ENCODE data around the gene HADHA. TPM values are rescaled to one million over a fixed set of nuclear protein-coding genes. Genes with fewer than 3 reads are reported as not detected.

The HADHA gene
- total RNA-seq, 2 experiments from 2014 or later: 126 to 150 TPM

DNA sequence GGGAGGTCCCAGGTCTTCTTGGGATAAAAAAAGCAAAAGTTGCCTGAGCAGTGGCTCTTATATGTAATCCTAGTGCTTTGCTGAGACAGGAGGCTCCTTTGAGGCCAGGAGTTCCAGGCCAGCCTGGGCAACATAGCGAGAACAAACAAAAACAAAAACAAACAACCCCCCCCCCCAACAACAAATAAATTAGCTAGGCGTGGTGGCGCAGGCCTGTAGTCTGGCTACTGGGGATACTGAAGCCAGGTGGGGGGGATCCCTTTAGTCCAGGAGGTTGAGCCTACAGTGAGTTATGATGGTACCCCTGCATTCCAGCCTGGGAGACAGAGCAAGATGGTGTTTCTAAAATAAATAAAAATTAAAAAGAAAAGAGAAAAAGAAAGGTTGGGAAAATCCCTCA is 66.2 kb downstream of the HADHA start:
- H3K36me3 ChIP-seq (ENCODE audit: insufficient read depth, low read length): no peaks in the 10 kb centered on the region
- POLR2A ChIA-PET: interaction anchor here (0.6 to 1.2 kb wide), 4 partner anchors 34 to 492 kb away, joined by 4 to 7 read pairs (median 4); partner anchors contain the start of gene RAB10
- H3K79me2 ChIP-seq (ENCODE audit: insufficient read depth, low read depth, low read length): no peaks in the 10 kb centered on the region
- no peak overlapping the region for H2AFZ ChIP-seq (ENCODE audit: low read length)
- no peaks in the 10 kb centered on the region for H3K4me1 ChIP-seq (ENCODE audit: insufficient read depth, low read length, poor library complexity, severe bottlenecking)
- no peaks in the 10 kb centered on the region for H3K9me3 ChIP-seq (ENCODE audit: low read length)
- intact Hi-C loops (cut with micrococcal nuclease; ENCODE audit: unreplicated experiment): no loop called here
- no peak for TF ChIP-seq EZH2phosphoT487 (IDR thresholded peaks at IDR 0.05; ENCODE audit: borderline replicate concordance, low read depth, low read length)
- TF ChIP-seq, protein P1, sequence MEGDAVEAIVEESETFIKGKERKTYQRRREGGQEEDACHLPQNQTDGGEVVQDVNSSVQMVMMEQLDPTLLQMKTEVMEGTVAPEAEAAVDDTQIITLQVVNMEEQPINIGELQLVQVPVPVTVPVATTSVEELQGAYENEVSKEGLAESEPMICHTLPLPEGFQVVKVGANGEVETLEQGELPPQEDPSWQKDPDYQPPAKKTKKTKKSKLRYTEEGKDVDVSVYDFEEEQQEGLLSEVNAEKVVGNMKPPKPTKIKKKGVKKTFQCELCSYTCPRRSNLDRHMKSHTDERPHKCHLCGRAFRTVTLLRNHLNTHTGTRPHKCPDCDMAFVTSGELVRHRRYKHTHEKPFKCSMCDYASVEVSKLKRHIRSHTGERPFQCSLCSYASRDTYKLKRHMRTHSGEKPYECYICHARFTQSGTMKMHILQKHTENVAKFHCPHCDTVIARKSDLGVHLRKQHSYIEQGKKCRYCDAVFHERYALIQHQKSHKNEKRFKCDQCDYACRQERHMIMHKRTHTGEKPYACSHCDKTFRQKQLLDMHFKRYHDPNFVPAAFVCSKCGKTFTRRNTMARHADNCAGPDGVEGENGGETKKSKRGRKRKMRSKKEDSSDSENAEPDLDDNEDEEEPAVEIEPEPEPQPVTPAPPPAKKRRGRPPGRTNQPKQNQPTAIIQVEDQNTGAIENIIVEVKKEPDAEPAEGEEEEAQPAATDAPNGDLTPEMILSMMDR (conservative IDR thresholded peaks at IDR 0.05; ENCODE audit: low read length): no peak
- CTCF ChIA-PET (ENCODE audit: unreplicated experiment): no interaction called here
- no peak for DNase-seq (ENCODE audit: low spot score)
- H4K20me1 ChIP-seq (ENCODE audit: insufficient read depth, low read length): no peaks in the 10 kb centered on the region
- no peak overlapping the region for H3K4me2 ChIP-seq (ENCODE audit: low read length)
- no TSS peak for BruUV-seq (replicated peaks)
- H3K4me3 ChIP-seq (ENCODE audit: low read depth, low read length, poor library complexity, severe bottlenecking): no peak overlapping the region
- H3K9me2 ChIP-seq (ENCODE audit: insufficient read depth, low read length): no peaks in the 10 kb centered on the region
- H3K27ac ChIP-seq (ENCODE audit: low read depth, low read length, poor library complexity, severe bottlenecking): no peak overlapping the region

DNA sequence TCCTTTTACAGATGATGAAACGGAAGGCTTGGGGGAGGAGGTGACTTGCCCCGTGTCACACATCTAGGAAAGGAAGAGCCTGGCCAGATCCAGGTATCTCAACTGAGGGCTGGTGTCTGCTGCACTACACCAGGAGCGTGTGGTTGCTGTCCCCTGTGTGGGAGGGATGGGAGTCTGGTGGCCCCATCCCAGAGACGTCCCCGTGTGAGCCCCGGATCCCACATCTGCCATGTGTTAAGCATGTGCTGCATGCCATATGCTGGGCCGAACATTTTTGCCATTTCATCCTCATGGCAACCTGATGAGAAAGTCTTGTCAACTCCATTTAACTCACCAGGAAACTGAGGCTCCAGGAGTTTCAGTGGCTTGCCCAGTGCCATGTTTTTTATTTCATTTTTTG is 67.3 kb downstream of the HADHA start:
- DNase-seq (ENCODE audit: low spot score): no peak
- BruUV-seq (replicated peaks): no TSS peak
- ChIA-PET CTCF (ENCODE audit: unreplicated experiment) (no interaction called here), POLR2A (no interaction called here)
- TF ChIP-seq, protein P1 (conservative IDR thresholded peaks at IDR 0.05; ENCODE audit: low read length): no peak
- no peaks in the 10 kb centered on the region for H3K36me3 ChIP-seq (ENCODE audit: insufficient read depth, low read length)
- no peaks in the 10 kb centered on the region for H3K79me2 ChIP-seq (ENCODE audit: insufficient read depth, low read depth, low read length)
- no peak overlapping the region for H3K4me2 ChIP-seq (ENCODE audit: low read length)
- no peak overlapping the region for H2AFZ ChIP-seq (ENCODE audit: low read length)
- no peak overlapping the region for H3K27ac ChIP-seq (ENCODE audit: low read depth, low read length, poor library complexity, severe bottlenecking)
- intact Hi-C loops (cut with micrococcal nuclease; ENCODE audit: unreplicated experiment): no loop called here
- no peaks in the 10 kb centered on the region for H3K9me3 ChIP-seq (ENCODE audit: low read length)
- H3K4me1 ChIP-seq (ENCODE audit: insufficient read depth, low read length, poor library complexity, severe bottlenecking): no peaks in the 10 kb centered on the region
- no peaks in the 10 kb centered on the region for H4K20me1 ChIP-seq (ENCODE audit: insufficient read depth, low read length)
- H3K4me3 ChIP-seq (ENCODE audit: low read depth, low read length, poor library complexity, severe bottlenecking): no peak overlapping the region
- no peaks in the 10 kb centered on the region for H3K9me2 ChIP-seq (ENCODE audit: insufficient read depth, low read length)

DNA sequence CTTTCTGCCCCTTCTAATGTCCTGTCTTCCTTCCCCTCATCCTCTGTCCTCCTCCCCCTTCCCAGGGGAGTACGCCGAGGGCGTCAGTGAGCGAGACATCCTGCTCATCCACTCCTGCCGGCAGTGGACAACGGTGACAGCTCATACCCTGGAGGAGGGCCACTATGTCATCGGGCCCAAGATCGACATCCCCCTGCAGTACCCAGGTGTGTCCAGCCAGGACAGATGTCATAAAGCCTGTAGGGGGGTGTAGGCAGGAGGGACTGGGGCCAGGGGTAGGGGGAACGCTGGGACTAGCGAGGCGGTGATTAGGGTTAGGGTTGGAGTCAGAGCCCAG is 68.2 kb downstream of the HADHA start:
- TF ChIP-seq EZH2phosphoT487 (IDR thresholded peaks at IDR 0.05; ENCODE audit: borderline replicate concordance, low read depth, low read length): no peak

More for the DNA sequence above, 68.2 kb downstream of the HADHA start:
- H3K36me3 ChIP-seq (ENCODE audit: insufficient read depth, low read length): no peaks in the 10 kb centered on the region
- H3K79me2 ChIP-seq (ENCODE audit: insufficient read depth, low read depth, low read length): no peaks in the 10 kb centered on the region
- no TSS peak for BruUV-seq (replicated peaks)
- ChIA-PET CTCF (ENCODE audit: unreplicated experiment) (no interaction called here), POLR2A (interaction anchor here (0.6 kb wide), 1 partner anchor 663 kb away, joined by 5 read pairs; no protein-coding TSS in a partner anchor)
- no peak overlapping the region for H3K4me3 ChIP-seq (ENCODE audit: low read depth, low read length, poor library complexity, severe bottlenecking)
- no peak overlapping the region for H3K27ac ChIP-seq (ENCODE audit: low read depth, low read length, poor library complexity, severe bottlenecking)
- no peaks in the 10 kb centered on the region for H4K20me1 ChIP-seq (ENCODE audit: insufficient read depth, low read length)
- H3K4me2 ChIP-seq (ENCODE audit: low read length): no peak overlapping the region
- no peaks in the 10 kb centered on the region for H3K4me1 ChIP-seq (ENCODE audit: insufficient read depth, low read length, poor library complexity, severe bottlenecking)
- no peak for DNase-seq (ENCODE audit: low spot score)
- no peaks in the 10 kb centered on the region for H3K9me3 ChIP-seq (ENCODE audit: low read length)
- no peak overlapping the region for H2AFZ ChIP-seq (ENCODE audit: low read length)
- no peaks in the 10 kb centered on the region for H3K9me2 ChIP-seq (ENCODE audit: insufficient read depth, low read length)
- intact Hi-C loops (cut with micrococcal nuclease; ENCODE audit: unreplicated experiment): no loop called here

Measured in OCI-LY7 (cell line).